Measurements from ENCODE around the gene CCR7.
A peak's percentile ranks its signal among the peaks of the same experiment; 100 is the strongest.

The CCR7 gene

GRCh38 chr17:40607641-40608040 is 42.4 kb upstream of the CCR7 start:
- Histone ChIP-seq H4K20me1 (no peaks in the 10 kb centered on the region), H3K9me3 (replicated peaks in 1 of 11) (no peaks in the 10 kb centered on the region), H3K4me3 (no peak overlapping the region), H3K4me2 (peak overlapping the region in 1 of 11 experiments; percentile 28; a peak in 2 of 22 replicates), H3K4me1 (peaks cover 0 to 8% (median 7%) of the 10 kb centered on the region in 10 experiments; a peak in 13 of 20 replicates), H3K27me3 (no peaks in the 10 kb centered on the region), H3K9ac (no peak overlapping the region), H3K27ac (no peak overlapping the region), H3K36me3 (no peaks in the 10 kb centered on the region)
- TF ChIP-seq Cebpa-rat (IDR thresholded peaks at IDR 0.05) = no peak

GRCh38 chr17:40606548-40607353 is 41.5 kb upstream of the CCR7 start:
- Histone ChIP-seq H3K36me3 (no peaks in the 10 kb centered on the region), H3K9ac (no peak overlapping the region), H4K20me1 (no peaks in the 10 kb centered on the region), H3K4me3 (no peak overlapping the region), H3K4me1 (peaks cover 0 to 17% (median 12%) of the 10 kb centered on the region in 10 experiments; a peak in 14 of 20 replicates), H3K9me3 (replicated peaks in 1 of 11) (no peaks in the 10 kb centered on the region), H3K4me2 (peak overlapping the region in 1 of 11 experiments; percentile 28; a peak in 1 of 22 replicates), H3K27me3 (no peaks in the 10 kb centered on the region), H3K27ac (no peak overlapping the region)
- no peak for TF ChIP-seq Cebpa-rat (IDR thresholded peaks at IDR 0.05)

DNA sequence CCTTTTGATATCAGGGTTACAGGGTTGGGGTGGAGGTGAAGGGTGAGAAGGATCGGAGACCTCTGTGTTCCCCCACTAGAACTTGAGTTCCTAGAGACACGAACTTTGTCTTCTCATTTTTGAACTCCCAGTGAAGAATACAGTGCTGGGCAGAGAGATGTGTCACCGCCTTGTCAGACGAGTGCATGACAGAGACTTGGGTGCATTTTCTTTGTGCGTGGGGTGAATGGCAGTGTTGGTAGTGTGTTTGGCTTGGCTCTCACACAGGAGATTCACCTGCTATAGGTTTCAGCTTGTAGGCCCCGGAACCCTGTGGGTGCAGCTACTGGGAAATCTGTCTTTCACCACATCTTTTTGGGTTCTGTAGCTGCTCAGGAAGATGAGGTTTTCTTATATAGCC is 40.0 kb upstream of the CCR7 start:
- Histone ChIP-seq H3K9me3 (replicated peaks in 1 of 11) (no peaks in the 10 kb centered on the region), H4K20me1 (no peaks in the 10 kb centered on the region), H3K27me3 (no peaks in the 10 kb centered on the region), H3K4me3 (no peak overlapping the region), H3K4me2 (no peak overlapping the region), H3K27ac (no peak overlapping the region), H3K4me1 (peaks cover 2 to 29% (median 14%) of the 10 kb centered on the region in 10 experiments; a peak in 19 of 20 replicates), H3K9ac (no peak overlapping the region), H3K36me3 (no peaks in the 10 kb centered on the region)
- no peak for TF ChIP-seq Cebpa-rat (IDR thresholded peaks at IDR 0.05)

DNA sequence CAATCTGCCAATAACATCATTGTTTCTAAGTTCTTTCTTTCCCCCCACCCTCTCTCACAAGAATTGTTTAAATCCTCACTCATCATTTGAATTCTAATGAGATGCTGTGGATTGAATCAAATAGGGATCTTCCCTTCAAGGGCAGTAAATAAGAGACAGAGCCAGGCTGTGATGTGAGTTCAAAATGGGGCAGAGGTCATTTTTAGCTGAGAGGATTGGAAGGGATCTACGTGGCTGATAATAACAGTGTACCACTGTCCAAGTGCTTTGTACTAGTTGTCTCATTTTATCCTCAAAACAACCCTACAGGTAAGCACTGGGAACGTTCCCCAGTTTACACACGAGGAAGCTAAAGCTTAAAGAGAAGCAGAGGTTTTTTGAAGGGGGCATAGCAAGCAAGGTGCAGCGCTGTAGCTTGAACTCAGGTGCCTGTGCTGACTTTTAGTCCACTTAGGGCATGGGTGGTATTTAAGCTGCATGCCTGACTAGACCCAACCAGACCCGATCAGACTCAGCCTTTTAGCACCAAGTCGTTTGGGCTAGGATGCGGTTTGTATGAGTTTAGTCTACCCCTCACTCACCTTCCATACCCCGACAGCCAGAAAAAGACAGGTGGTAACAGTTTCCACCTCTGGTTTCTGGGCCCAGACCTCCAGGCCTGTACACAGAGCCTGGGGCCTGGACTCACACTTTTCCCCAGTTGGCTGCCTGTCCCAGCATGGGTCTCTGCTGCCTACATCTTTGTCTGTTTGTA is 39.2 kb upstream of the CCR7 start:
- H3K4me3 ChIP-seq = no peak overlapping the region
- H3K27ac ChIP-seq = no peak overlapping the region
- H3K27me3 ChIP-seq = no peaks in the 10 kb centered on the region
- H3K9me3 ChIP-seq (replicated peaks in 1 of 11) = no peaks in the 10 kb centered on the region
- no peak for TF ChIP-seq Cebpa-rat (IDR thresholded peaks at IDR 0.05)
- H3K4me2 ChIP-seq = no peak overlapping the region
- H4K20me1 ChIP-seq = no peaks in the 10 kb centered on the region
- H3K36me3 ChIP-seq = no peaks in the 10 kb centered on the region
- H3K9ac ChIP-seq = no peak overlapping the region
- H3K4me1 ChIP-seq = peaks cover 10 to 37% (median 22%) of the 10 kb centered on the region in 10 experiments

- H3K4me3 ChIP-seq = no peak overlapping the region
- peak overlapping the region in 3 of 11 experiments; percentile 0 to 44 (median 6); a peak in 2 of 22 replicates for H3K27ac ChIP-seq
- no peaks in the 10 kb centered on the region for H4K20me1 ChIP-seq
- H3K27me3 ChIP-seq = no peaks in the 10 kb centered on the region
- peak overlapping the region in 5 of 11 experiments; percentile 1 to 45 (median 33); a peak in 4 of 22 replicates for H3K9ac ChIP-seq
- no peaks in the 10 kb centered on the region for H3K9me3 ChIP-seq (replicated peaks in 1 of 11)
- peaks cover 27 to 53% (median 40%) of the 10 kb centered on the region in 10 experiments for H3K4me1 ChIP-seq
- peak overlapping the region in 10 of 11 experiments; percentile 1 to 53 (median 34); a peak in 15 of 22 replicates for H3K4me2 ChIP-seq
- no peaks in the 10 kb centered on the region for H3K36me3 ChIP-seq
- TF ChIP-seq Cebpa-rat (IDR thresholded peaks at IDR 0.05) = no peak
These were observed 37.5 kb upstream of the CCR7 start for GRCh38 chr17:40602445-40603443.

DNA sequence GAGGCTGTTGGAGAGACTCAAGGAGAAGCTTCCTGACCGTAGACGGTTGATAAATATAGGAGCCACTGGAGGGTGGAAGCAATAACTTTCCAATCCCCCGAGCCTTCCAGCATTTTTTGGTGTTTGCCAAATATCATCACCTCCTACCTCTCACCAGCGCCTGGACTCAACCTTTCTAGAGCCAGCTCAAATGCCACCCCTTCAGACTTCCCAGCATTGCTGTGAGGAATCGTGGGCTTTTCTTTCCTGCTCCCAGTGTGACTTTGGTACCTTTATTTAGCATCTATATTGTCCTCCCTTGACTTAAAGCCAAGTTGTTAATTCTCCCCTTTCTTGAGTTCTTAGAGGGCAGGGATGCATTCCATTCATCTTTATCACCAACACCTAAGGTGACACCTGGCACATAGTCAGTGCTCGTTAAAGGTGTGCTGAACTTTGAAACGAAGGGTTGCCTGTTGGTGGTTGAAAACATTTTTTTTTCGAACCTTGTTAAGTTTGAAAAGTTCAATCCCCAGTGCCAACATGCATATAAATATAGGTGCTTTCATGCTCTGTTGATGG is 35.3 kb upstream of the CCR7 start:
- H3K9me3 ChIP-seq (replicated peaks in 1 of 11) = peaks cover 0 to 9% (median 0%) of the 10 kb centered on the region in 11 experiments; a peak in 6 of 22 replicates
- H4K20me1 ChIP-seq = no peaks in the 10 kb centered on the region
- no peaks in the 10 kb centered on the region for H3K27me3 ChIP-seq
- H3K36me3 ChIP-seq = no peaks in the 10 kb centered on the region
- peaks cover 47 to 70% (median 60%) of the 10 kb centered on the region in 10 experiments for H3K4me1 ChIP-seq
- H3K27ac ChIP-seq = peak overlapping the region in 3 of 11 experiments; percentile 85 to 87 (median 86); a peak in 6 of 22 replicates
- no peak overlapping the region for H3K4me3 ChIP-seq
- TF ChIP-seq Cebpa-rat (IDR thresholded peaks at IDR 0.05) = no peak
- no peak overlapping the region for H3K9ac ChIP-seq
- peak overlapping the region in 8 of 11 experiments; percentile 74 to 85 (median 78); a peak in 13 of 22 replicates for H3K4me2 ChIP-seq

DNA sequence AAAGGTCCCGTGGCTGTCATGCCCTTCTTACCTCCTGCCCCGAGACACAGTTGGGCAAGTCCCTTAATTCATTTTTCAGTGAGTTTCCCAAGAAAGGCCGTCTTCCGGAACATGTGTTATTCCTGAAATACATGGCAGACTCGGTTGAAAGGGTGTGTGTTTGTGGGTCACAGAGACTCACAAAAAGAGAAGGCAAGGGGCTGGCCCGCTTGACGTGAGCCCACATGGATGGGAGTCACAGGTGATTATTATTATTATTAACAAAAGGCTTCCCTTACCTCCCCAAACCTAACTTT is 34.1 kb upstream of the CCR7 start:
- peak overlapping the region; percentile 42 to 77 (median 69); a peak in 20 of 22 replicates for H3K9ac ChIP-seq
- H4K20me1 ChIP-seq = no peaks in the 10 kb centered on the region
- no peaks in the 10 kb centered on the region for H3K36me3 ChIP-seq
- H3K4me3 ChIP-seq = peak overlapping the region in 7 of 10 experiments; percentile 7 to 56 (median 30); a peak in 8 of 20 replicates
- peaks cover 49 to 71% (median 62%) of the 10 kb centered on the region in 10 experiments for H3K4me1 ChIP-seq
- H3K9me3 ChIP-seq (replicated peaks in 1 of 11) = peaks cover 0 to 9% (median 0%) of the 10 kb centered on the region in 11 experiments; a peak in 6 of 22 replicates
- H3K27ac ChIP-seq = peak overlapping the region; percentile 70 to 94 (median 86)
- H3K27me3 ChIP-seq = no peaks in the 10 kb centered on the region
- peak overlapping the region; percentile 74 to 85 (median 79) for H3K4me2 ChIP-seq
- peak in 2 of 11 experiments; percentile 52 to 82; a peak in 3 of 22 replicates for TF ChIP-seq Cebpa-rat (IDR thresholded peaks at IDR 0.05)

Data from BLaER1 treated with 17β-estradiol and CSF1 and Interleukin-3, amounts not matched to agents 10 nM and 100 nM (cell line).